HG02885 (cell line): ENCODE measurements around the gene OSBPL5.

Experiments used
- ATAC-seq: cut with Tn5 transposase; IDR thresholded peaks from one replicate; pipeline ENCODE4 v1.9.1; 2021; ENCODE audit warnings: mild to moderate bottlenecking; ENCODE audit not compliant: unreplicated experiment, poor library complexity

OSBPL5 gene

GRCh38 chr11:3167143-3168119 is 2.3 kb upstream of the OSBPL5 start:
- ATAC-seq = no peak

GRCh38 chr11:3166268-3167142 is 1.4 kb upstream of the OSBPL5 start:
- no peak for ATAC-seq

- no peak for ATAC-seq
Observed at GRCh38 chr11:3165916-3166267, 782 bp upstream of the OSBPL5 start.

GRCh38 chr11:3164552-3165151 is 458 bp downstream of the OSBPL5 start:
- ATAC-seq = no peak

- no peak for ATAC-seq
Observed at GRCh38 chr11:3164138-3164551, 965 bp downstream of the OSBPL5 start.

- no peak for ATAC-seq
Observed at GRCh38 chr11:3163241-3163981, 1.7 kb downstream of the OSBPL5 start.

- no peak for ATAC-seq
Observed at GRCh38 chr11:3162410-3163240, 2.5 kb downstream of the OSBPL5 start.

GRCh38 chr11:3161720-3162409 is 3.2 kb downstream of the OSBPL5 start:
- ATAC-seq = no peak

- ATAC-seq = no peak
Observed at GRCh38 chr11:3161309-3161708, 3.8 kb downstream of the OSBPL5 start.

- no peak for ATAC-seq
Observed at GRCh38 chr11:3160252-3161031, 4.7 kb downstream of the OSBPL5 start.

- ATAC-seq = no peak
Observed at GRCh38 chr11:3159296-3160190, 5.6 kb downstream of the OSBPL5 start.

GRCh38 chr11:3158821-3159220 is 6.3 kb downstream of the OSBPL5 start:
- ATAC-seq = no peak

GRCh38 chr11:3158131-3158591 is 6.9 kb downstream of the OSBPL5 start:
- ATAC-seq = no peak

- no peak for ATAC-seq
Observed at GRCh38 chr11:3157381-3158130, 7.6 kb downstream of the OSBPL5 start.

- no peak for ATAC-seq
Observed at GRCh38 chr11:3156661-3157311, 8.3 kb downstream of the OSBPL5 start.

GRCh38 chr11:3156282-3156660 is 8.8 kb downstream of the OSBPL5 start:
- ATAC-seq = no peak
